Activated CD8-positive, alpha-beta memory T cell treated with anti-CD3 and anti-CD28 coated beads, Interleukin-2, amount 50 U/mL, for 1 hour (primary cell): ENCODE data around the gene GRN.

Experiments
- DNase-seq: peaks from one replicate; pipeline ENCODE4 v3.0.0-alpha.2; 2020; ENCODE audit errors: extremely low read depth

The GRN gene

GRCh38 chr17:44344939-44345453, at the start of gene GRN:
GRN (plus strand) TSS chr17:44345302; CDS start chr17:44349165, 3,863 bp downstream.
- DNase-seq = peak; percentile 55

DNA sequence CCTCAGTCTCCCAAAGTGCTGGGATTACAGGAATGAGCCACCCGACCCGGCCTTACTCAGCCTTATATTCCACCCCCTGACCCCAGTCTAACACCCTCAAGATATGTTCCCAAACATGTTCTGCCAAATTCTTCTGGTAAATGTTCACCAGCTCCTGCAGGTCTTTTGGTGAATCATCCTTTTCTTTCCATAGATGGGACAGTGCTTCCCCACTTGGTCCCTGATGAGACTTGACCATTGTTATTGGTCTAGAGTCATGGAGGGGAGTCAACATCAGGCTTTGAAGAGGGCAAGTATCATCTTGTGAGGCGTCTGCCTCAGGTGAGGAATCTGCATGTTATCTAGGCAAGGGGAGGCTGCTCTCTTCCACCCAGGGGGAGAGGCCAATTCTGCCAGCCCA, 47.1 kb upstream of the GRN start:
- no peak for DNase-seq

- no peak for DNase-seq
These were observed 40.5 kb upstream of the GRN start for GRCh38 chr17:44304651-44305050.

DNA sequence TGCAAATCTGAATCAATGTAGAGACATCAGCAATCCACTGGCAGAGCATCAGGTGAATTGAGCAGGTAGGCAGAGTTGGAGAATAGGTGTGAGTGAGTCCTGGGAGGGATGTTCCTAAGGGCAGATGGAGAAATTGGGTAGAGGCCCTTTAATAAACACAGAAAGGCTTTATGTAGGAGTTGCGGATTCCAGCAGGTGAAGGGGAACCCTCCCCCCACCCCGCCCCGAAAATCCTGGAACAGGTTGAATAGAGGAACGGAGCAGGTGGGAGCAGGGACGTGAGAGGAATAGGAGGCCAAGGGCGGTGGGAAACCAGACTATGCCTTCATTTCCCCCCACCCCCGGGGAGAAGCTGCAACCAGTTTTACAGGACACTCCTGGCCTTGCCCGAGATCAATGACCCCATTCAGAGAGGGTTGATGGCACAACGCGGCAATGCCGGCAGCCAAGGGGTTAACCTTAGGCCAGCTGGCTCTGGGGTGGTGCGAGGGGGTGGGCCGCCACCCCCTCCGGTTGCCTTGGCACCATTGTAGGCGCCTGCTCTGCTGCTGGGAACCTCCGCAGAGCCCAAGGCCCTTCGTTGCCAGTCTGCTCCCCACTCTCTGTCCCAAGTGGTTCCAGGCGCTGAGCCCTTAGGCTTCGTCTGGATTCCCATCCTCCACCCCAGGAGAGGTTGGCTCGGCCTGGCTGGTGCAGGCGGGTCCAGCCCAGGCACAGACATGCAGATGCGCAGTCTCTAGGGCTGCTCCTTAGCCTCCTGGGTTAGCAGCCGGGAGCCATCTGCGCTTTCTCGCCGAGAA, 37.5 kb upstream of the GRN start:
- no peak for DNase-seq

GRCh38 chr17:44308320-44308818, 36.7 kb upstream of the GRN start, which contains the start of gene RUNDC3A:
RUNDC3A (plus strand) TSS chr17:44308601; CDS start chr17:44308833, 232 bp downstream.
- DNase-seq = peak; percentile 53

- no peak for DNase-seq
These were observed 36.2 kb upstream of the GRN start for GRCh38 chr17:44308865-44309264.

GRCh38 chr17:44309472-44309871, 35.6 kb upstream of the GRN start:
- DNase-seq = no peak

DNA sequence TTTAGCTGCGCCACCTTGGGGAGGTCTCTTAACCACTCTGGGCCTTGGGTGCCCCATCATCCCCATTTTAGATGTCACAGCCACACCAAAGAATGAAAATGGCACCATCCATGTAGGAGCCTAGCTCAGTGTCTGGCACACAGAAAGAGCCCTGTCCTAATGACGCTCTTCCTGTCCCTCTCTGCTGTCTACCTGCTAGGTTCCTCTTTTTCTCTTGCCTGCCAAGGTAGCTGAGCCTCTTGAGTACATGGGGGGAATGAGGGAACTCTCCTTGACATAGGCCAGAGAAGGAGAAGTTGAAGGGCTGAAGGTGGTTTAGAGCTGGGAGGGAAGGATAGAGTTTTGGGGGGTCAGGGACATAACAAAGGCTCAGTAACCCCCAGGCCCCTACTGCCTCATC, 34.9 kb upstream of the GRN start:
- no peak for DNase-seq

- DNase-seq = no peak
These were observed 34.3 kb upstream of the GRN start for GRCh38 chr17:44310609-44311376.

DNA sequence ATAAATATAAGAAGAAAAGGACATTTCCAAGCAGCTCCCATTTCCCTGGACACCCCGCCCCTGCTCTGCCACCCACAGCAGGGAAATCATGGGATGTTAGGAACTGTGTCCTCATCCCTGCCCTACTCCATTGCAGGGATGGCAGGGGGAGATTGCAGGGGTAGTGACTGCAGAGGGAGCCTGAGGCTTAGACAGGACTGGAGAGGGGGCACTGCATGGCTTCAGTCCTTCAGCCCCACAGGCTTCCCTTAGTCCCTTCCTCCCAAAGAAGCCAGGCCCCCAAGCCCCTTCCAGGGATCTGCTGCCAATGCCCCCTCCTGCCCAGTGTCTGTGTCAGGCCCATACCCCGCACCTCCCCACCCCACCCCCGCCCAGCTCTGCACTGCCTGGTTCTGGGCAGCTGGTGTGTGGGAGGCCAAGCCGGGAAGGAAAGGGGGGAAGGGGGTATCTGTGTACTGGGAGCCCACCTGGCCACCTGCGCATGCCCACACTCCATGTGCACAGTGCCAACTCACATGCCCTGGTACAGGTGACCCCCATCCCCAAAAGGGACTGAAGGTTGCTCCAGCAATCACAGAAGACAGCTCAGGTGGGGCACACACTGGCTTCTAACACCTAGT, 33.4 kb upstream of the GRN start:
- DNase-seq = no peak

GRCh38 chr17:44312396-44313104, 32.6 kb upstream of the GRN start:
- no peak for DNase-seq

DNA sequence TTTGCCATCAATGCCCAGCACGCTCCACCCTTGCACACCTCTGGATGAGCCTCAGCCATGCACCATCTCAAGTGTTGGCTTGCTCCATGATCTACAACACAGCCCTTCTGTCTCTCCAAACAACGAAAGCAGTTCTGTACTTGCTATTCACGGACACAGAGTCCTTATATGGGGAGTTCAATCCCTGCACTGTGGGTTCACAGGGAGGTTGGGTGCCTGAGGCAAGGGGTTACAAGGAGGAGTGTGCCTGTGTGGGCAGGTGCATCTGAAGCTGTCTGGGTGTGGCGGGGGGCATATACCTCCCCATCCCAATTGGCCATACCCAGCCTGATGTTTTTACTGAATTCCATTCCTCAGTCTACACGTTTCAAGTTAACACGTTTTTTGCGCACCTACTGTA, 31.1 kb upstream of the GRN start:
- DNase-seq = no peak

GRCh38 chr17:44314524-44314868, 30.6 kb upstream of the GRN start:
- DNase-seq = no peak

GRCh38 chr17:44314869-44315661, 30.0 kb upstream of the GRN start:
- DNase-seq = no peak

- no peak for DNase-seq
These were observed 29.1 kb upstream of the GRN start for GRCh38 chr17:44315760-44316731.

DNA sequence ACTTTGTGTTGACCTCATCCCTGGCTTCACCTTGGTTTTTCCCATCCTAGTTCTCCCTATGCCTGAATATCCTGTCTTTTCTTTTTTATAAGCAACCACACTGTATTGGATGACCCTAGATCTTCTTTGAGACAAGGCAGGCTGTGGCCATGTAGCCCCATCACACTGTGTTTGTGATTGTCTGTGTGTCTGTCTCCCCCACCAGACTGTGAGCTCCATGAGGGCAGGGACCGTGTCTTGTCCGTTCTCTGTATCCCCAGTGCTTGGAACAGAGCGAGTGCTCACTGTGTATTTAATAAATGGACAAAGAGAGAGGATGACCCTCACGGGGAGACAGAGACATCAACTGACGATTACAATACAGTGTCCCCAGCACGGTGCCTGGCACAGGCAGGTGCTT, 27.6 kb upstream of the GRN start:
- no peak for DNase-seq

GRCh38 chr17:44318077-44318892, 26.8 kb upstream of the GRN start:
- DNase-seq = no peak

GRCh38 chr17:44320066-44320465, 25.0 kb upstream of the GRN start:
- DNase-seq = no peak
